GM23248 (cell line): Measurements from ENCODE around the gene CEP89.

Experiments used
- EZH2 ChIP-seq: fragments of 200-600 bp; sonication (generic); IDR thresholded peaks from 2 replicates; pipeline ENCODE4 v1.6.1; 2018; ENCODE audit warnings: antibody characterized with exemption, mild to moderate bottlenecking; ENCODE audit not compliant: insufficient read depth, poor library complexity, severe bottlenecking
- EZH2phosphoT487 ChIP-seq: fragments of 200-600 bp; sonication (generic); IDR thresholded peaks from 2 replicates; pipeline ENCODE4 v1.6.1; 2018; ENCODE audit warnings: antibody characterized with exemption, moderate library complexity, mild to moderate bottlenecking, low read depth; ENCODE audit not compliant: insufficient read depth

- TF ChIP-seq EZH2 = no peak
- TF ChIP-seq EZH2phosphoT487 = no peak
Observed at GRCh38 chr19:32916969-32917615, 54.7 kb downstream of the CEP89 start.
